ENCODE measurements around the gene ITGB4. TPM values are rescaled to one million over a fixed set of nuclear protein-coding genes. Genes with fewer than 3 reads are reported as not detected.

The ITGB4 gene
- total and polyA plus RNA-seq, 2 of the 13 experiments (the other 11 are each of a cell fraction or from before 2014, with no cell fraction given), result 6.9 to 14.5 TPM

DNA sequence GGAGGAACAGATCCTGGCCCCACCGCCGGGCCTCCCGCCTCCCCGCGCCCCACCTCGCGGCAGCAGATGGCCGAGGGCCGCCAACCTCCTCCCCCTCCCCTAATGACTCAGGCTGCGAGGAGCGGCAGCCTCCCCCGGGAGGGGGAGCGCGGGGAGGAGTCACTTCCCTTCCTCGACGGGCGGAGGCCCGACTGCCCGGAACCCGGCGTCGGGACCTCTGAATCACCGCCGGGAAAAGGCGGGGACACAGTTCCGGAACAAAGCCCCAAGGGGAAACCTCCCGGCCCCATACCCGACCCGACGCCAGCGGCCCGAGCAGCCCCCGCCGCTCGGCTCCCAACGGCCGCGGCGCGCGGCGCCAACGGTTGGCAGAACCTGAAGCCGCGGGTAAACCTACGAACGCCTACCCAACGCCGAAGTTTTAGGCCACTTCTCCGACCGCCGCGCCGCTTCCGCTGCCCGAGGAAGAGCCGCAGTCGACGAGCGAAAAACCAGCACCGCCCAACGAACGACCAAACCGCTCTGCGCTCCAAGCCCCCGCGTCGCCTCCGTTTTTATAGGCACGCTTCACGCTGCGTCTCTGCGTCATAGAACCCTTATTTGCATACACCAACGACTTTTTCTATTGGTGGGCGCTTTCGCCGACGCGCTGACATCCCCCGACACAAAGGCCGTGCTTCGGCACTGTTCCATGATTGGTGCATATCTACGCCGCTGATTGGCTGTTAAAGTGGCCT, 58.2 kb downstream of the ITGB4 start (continued):
- TF ChIP-seq BCLAF1 (IDR thresholded peaks at IDR 0.05) (no peak), MAF1 (CRISPR knock-in tag; IDR thresholded peaks at IDR 0.05; ENCODE audit: borderline replicate concordance) (no peak), PLSCR1 (CRISPR knock-in tag; IDR thresholded peaks at IDR 0.05; ENCODE audit: borderline replicate concordance) (no peak), ZNF207 (IDR thresholded peaks at IDR 0.05; ENCODE audit: borderline replicate concordance) (no peak), DPF2 (CRISPR knock-in tag; IDR thresholded peaks at IDR 0.05; ENCODE audit: borderline replicate concordance, low read depth) (peak; percentile 17; the same call in 1 of the 2 replicates), SMARCC2 (IDR thresholded peaks at IDR 0.05) (no peak), YEATS2 (CRISPR knock-in tag; IDR thresholded peaks at IDR 0.05; ENCODE audit: borderline replicate concordance) (peak; percentile 87), ZNF776 (CRISPR knock-in tag; IDR thresholded peaks at IDR 0.05) (peak; percentile 93; the same call in 1 of the 2 replicates), FOXK2 (IDR thresholded peaks at IDR 0.05) (peak; percentile 37; the same call in 1 of the 2 replicates), GFI1 (CRISPR knock-in tag; IDR thresholded peaks at IDR 0.05; ENCODE audit: borderline replicate concordance) (no peak; the same call in 1 of the 2 replicates), ZNF10 (CRISPR knock-in tag; IDR thresholded peaks at IDR 0.05; ENCODE audit: borderline replicate concordance, low read depth) (no peak), ZNF143 (CRISPR knock-in tag; IDR thresholded peaks at IDR 0.05) (peak; percentile 68), ZNF383 (CRISPR knock-in tag; IDR thresholded peaks at IDR 0.05; ENCODE audit: borderline replicate concordance) (0 out of 2 replicates have a peak, but pooled peaks have one; percentile 37), ZNF331 (CRISPR knock-in tag; IDR thresholded peaks at IDR 0.05) (peak; percentile 64; the same call in 1 of the 2 replicates), PBX3 (CRISPR knock-in tag; IDR thresholded peaks at IDR 0.05; ENCODE audit: borderline replicate concordance) (peak; percentile 57; the same call in 1 of the 2 replicates), ZNF451 (CRISPR knock-in tag; IDR thresholded peaks at IDR 0.05) (peak; percentile 92; the same call in 1 of the 2 replicates), RBM39 (IDR thresholded peaks at IDR 0.05; ENCODE audit: low read depth, low read length, poor library complexity, severe bottlenecking) (peak; percentile 100), ZFP36L1 (CRISPR knock-in tag; IDR thresholded peaks at IDR 0.05) (peak; percentile 53; the same call in 1 of the 2 replicates), ZNF337 (CRISPR knock-in tag; IDR thresholded peaks at IDR 0.05; ENCODE audit: borderline replicate concordance, low read depth) (peak; percentile 72; the same call in 1 of the 2 replicates)
- TF ChIP-seq, protein P1, sequence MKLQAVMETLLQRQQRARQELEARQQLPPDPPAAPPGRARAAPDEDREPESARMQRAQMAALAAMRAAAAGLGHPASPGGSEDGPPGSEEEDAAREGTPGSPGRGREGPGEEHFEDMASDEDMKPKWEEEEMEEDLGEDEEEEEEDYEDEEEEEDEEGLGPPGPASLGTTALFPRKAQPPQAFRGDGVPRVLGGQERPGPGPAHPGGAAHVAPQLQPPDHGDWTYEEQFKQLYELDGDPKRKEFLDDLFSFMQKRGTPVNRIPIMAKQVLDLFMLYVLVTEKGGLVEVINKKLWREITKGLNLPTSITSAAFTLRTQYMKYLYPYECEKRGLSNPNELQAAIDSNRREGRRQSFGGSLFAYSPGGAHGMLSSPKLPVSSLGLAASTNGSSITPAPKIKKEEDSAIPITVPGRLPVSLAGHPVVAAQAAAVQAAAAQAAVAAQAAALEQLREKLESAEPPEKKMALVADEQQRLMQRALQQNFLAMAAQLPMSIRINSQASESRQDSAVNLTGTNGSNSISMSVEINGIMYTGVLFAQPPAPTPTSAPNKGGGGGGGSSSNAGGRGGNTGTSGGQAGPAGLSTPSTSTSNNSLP (IDR thresholded peaks at IDR 0.05; ENCODE audit: low read depth, low read length), result no peak
- TF ChIP-seq, protein P2, sequence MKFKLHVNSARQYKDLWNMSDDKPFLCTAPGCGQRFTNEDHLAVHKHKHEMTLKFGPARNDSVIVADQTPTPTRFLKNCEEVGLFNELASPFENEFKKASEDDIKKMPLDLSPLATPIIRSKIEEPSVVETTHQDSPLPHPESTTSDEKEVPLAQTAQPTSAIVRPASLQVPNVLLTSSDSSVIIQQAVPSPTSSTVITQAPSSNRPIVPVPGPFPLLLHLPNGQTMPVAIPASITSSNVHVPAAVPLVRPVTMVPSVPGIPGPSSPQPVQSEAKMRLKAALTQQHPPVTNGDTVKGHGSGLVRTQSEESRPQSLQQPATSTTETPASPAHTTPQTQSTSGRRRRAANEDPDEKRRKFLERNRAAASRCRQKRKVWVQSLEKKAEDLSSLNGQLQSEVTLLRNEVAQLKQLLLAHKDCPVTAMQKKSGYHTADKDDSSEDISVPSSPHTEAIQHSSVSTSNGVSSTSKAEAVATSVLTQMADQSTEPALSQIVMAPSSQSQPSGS (CRISPR knock-in tag; IDR thresholded peaks at IDR 0.05), result peak; percentile 85; the same call in 1 of the 2 replicates
